SK-N-SH (cell line): ENCODE measurements around the gene DAB2IP.

ENCODE experiments used
- EZH2phosphoT487 ChIP-seq: fragments of 200-600 bp; sonication (generic); IDR thresholded peaks from 2 replicates; pipeline ENCODE4 v1.6.1; 2017; ENCODE audit warnings: low read depth, mixed run types, mild to moderate bottlenecking, antibody characterized with exemption, moderate library complexity, borderline replicate concordance
- POLR2AphosphoS5 ChIP-seq: IDR thresholded peaks from 2 replicates; pipeline ENCODE4 v1.6.1; 2012; ENCODE audit warnings: low read depth, low read length
- SIN3A ChIP-seq: IDR thresholded peaks from 2 replicates; pipeline ENCODE4 v1.6.1; 2012; ENCODE audit warnings: low read depth, mild to moderate bottlenecking, low read length, moderate library complexity, borderline replicate concordance
- TAF1 ChIP-seq: IDR thresholded peaks from 2 replicates; pipeline ENCODE4 v1.6.1; 2012; ENCODE audit warnings: low read depth, mild to moderate bottlenecking, low read length, moderate library complexity, borderline replicate concordance
- TCF12 ChIP-seq: IDR thresholded peaks from 2 replicates; pipeline ENCODE4 v1.4.0; 2012
- TF ChIP-seq, protein P1 (sequence below): fragments of 200-600 bp; sonication (generic); IDR thresholded peaks from 2 replicates; pipeline ENCODE4 v1.6.1; 2017; ENCODE audit warnings: antibody characterized with exemption, mild to moderate bottlenecking, moderate library complexity

DNA sequence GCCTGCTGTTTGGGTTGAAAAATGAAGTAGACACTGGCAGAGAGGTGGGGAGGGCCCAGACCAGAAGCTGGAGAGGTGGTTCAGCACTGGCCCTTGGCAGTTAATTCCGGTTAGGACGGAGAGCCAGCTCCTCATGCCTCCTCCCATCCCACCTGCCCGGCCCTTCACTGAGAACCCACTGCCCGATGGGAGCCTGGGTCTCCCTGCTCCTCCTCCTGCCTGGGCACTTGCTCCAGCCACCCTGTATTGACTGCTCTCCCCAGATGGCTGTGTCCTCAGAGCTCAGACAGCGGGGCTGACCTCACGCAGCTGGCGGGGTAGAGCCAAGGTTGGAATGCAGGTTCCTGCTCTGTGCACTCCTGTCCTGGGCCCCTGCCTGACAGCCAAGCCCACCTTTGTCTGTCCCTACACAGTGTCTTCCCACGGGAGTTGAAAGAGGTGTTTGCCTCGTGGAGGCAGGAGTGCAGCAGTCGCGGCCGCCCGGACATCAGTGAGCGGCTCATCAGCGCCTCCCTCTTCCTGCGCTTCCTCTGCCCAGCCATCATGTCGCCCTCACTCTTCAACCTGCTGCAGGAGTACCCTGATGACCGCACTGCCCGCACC, 114.7 kb downstream of the DAB2IP start:
- TF ChIP-seq TCF12 (no peak), SIN3A (no peak), EZH2phosphoT487 (no peak), POLR2AphosphoS5 (no peak), TAF1 (no peak)
- TF ChIP-seq, protein P1, sequence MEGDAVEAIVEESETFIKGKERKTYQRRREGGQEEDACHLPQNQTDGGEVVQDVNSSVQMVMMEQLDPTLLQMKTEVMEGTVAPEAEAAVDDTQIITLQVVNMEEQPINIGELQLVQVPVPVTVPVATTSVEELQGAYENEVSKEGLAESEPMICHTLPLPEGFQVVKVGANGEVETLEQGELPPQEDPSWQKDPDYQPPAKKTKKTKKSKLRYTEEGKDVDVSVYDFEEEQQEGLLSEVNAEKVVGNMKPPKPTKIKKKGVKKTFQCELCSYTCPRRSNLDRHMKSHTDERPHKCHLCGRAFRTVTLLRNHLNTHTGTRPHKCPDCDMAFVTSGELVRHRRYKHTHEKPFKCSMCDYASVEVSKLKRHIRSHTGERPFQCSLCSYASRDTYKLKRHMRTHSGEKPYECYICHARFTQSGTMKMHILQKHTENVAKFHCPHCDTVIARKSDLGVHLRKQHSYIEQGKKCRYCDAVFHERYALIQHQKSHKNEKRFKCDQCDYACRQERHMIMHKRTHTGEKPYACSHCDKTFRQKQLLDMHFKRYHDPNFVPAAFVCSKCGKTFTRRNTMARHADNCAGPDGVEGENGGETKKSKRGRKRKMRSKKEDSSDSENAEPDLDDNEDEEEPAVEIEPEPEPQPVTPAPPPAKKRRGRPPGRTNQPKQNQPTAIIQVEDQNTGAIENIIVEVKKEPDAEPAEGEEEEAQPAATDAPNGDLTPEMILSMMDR: no peak
